ENCODE results near the gene ASB9. TPM values are rescaled to one million over a fixed set of nuclear protein-coding genes. Genes with fewer than 3 reads are reported as not detected.

ASB9 gene, protein sequence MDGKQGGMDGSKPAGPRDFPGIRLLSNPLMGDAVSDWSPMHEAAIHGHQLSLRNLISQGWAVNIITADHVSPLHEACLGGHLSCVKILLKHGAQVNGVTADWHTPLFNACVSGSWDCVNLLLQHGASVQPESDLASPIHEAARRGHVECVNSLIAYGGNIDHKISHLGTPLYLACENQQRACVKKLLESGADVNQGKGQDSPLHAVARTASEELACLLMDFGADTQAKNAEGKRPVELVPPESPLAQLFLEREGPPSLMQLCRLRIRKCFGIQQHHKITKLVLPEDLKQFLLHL
- total RNA-seq, result 0.91 and 2.7 TPM in 2 replicates

GRCh38 chrX:15269618-15270521 lies at the start of gene ASB9:
Gene ASB9 (minus strand): TSS chrX:15270083. CDS start chrX:15269874, 209 bp downstream.

GRCh38 chrX:15315509-15315908 lies 45.6 kb upstream of the ASB9 start, which contains the start of gene ASB11:
Gene ASB11 (minus strand): TSS chrX:15315640. CDS start chrX:15315605, 35 bp downstream.

Other genes starting within 250 kb of the ASB9 start
- not detected in 2 replicates for gene ASB11, start 45.6 kb upstream of the ASB9 start, total RNA-seq
- 9.1 and 11.4 TPM in 2 replicates for gene PIGA, start 65.4 kb upstream of the ASB9 start, total RNA-seq
- not detected in 2 replicates for gene VEGFD, start 114.3 kb upstream of the ASB9 start, total RNA-seq
- gene PIR, start 223.2 kb upstream of the ASB9 start, total RNA-seq, result 17.6 and 22.6 TPM in 2 replicates
- gene BMX, start 230.7 kb upstream of the ASB9 start, total RNA-seq, result not detected in 2 replicates

All from hair follicular keratinocyte (primary cell).